ENCODE results near the gene MAMDC2. TPM values are rescaled to one million over a fixed set of nuclear protein-coding genes. Genes with fewer than 3 reads are reported as not detected.

Gene MAMDC2
- total RNA-seq, 6 experiments from 2014 or later, result 0.22 to 1.6 (median 0.37) TPM; not detected in 1

DNA sequence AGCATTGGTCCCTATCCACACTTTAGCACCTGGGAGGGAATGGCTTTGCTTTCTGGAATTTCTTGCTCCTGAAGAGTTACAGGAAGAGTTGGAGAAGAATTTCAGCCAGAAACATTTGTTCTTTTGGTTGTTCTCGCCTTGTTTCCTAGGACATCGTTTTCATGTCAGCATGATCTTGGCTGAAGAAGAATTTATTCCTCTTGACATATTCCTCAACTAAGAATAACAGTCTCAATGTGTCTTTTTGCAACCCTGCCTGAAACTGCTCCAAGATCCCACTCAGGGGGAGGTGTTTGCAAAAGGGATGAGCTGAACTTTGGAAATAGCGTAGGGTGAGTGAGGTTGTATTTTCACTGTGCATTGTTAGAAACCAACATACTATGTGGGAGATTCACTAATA, 26.1 kb downstream of the MAMDC2 start:
- no peak overlapping the region for H3K27ac ChIP-seq
- DNase-seq (no peak), ATAC-seq (no peak)
- H3K4me3 ChIP-seq, result no peak overlapping the region
- H3K9me3 ChIP-seq, result no peaks in the 10 kb centered on the region
- no peaks in the 10 kb centered on the region for H3K4me1 ChIP-seq
- TF ChIP-seq POLR2A (IDR thresholded peaks at IDR 0.05), result no peak
- TF ChIP-seq, protein P1, sequence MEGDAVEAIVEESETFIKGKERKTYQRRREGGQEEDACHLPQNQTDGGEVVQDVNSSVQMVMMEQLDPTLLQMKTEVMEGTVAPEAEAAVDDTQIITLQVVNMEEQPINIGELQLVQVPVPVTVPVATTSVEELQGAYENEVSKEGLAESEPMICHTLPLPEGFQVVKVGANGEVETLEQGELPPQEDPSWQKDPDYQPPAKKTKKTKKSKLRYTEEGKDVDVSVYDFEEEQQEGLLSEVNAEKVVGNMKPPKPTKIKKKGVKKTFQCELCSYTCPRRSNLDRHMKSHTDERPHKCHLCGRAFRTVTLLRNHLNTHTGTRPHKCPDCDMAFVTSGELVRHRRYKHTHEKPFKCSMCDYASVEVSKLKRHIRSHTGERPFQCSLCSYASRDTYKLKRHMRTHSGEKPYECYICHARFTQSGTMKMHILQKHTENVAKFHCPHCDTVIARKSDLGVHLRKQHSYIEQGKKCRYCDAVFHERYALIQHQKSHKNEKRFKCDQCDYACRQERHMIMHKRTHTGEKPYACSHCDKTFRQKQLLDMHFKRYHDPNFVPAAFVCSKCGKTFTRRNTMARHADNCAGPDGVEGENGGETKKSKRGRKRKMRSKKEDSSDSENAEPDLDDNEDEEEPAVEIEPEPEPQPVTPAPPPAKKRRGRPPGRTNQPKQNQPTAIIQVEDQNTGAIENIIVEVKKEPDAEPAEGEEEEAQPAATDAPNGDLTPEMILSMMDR (IDR thresholded peaks at IDR 0.05), result no peak
- no peaks in the 10 kb centered on the region for H3K27me3 ChIP-seq
- H3K36me3 ChIP-seq, result no peaks in the 10 kb centered on the region
- 61% methylated on average over 3 of the region's 3 CpGs for WGBS (ENCODE audit: insufficient coverage, low coverage, low lambda C conversion rate, missing lambda C conversion rate)
- intact Hi-C loops (cut with DNase I), result no loop called here

DNA sequence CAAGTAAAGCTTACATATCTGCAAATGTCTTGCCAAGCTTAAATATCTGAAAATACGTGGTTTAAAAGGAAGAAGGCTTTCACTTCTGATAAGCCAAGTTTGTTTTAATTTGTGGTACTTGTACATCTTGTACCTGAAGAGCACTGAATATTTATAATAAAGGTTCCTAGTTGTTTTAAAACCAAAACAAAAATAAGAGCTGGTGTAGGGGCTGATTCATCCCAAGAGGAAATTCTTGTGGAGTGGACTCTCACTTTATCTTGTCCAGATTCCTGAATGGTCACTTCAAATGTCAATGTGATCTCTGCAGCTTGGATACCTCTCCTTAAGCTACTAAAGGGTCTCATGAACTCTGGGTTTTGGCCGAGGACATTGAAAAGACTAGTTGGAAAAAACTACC, 29.5 kb downstream of the MAMDC2 start:
- no peaks in the 10 kb centered on the region for H3K36me3 ChIP-seq
- H3K27ac ChIP-seq, result no peak overlapping the region
- H3K4me3 ChIP-seq, result no peak overlapping the region
- H3K4me1 ChIP-seq, result no peaks in the 10 kb centered on the region
- ATAC-seq (no peak), DNase-seq (no peak)
- H3K27me3 ChIP-seq, result no peaks in the 10 kb centered on the region
- H3K9me3 ChIP-seq, result no peaks in the 10 kb centered on the region
- WGBS (ENCODE audit: insufficient coverage, low coverage, low lambda C conversion rate, missing lambda C conversion rate), result 28% methylated on average over 2 of the region's 2 CpGs
- no peak for TF ChIP-seq POLR2A (IDR thresholded peaks at IDR 0.05)
- TF ChIP-seq, protein P1 (IDR thresholded peaks at IDR 0.05), result no peak
- intact Hi-C loops (cut with DNase I), result no loop called here

DNA sequence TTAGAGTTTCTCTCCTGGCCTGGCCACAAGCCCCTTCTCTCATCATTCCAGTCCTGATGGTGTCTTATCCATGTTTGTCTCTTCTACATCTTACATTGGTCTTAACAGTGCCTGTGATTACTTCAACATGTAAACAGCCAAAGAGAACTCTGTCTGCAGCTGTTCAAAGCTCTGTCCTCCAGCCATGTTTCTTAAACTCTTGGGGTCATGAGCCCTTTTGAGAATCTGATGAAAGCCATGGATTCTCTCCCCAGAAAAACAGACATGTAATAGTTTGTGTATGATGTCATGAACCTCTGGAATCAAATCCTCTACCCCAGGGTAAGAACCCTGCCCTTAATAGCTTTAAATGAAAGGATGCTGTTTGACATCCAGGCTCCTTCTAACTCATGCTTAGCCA, 30.1 kb downstream of the MAMDC2 start:
- Histone ChIP-seq H3K4me1 (no peaks in the 10 kb centered on the region), H3K27me3 (no peaks in the 10 kb centered on the region), H3K36me3 (no peaks in the 10 kb centered on the region), H3K9me3 (no peaks in the 10 kb centered on the region), H3K27ac (no peak overlapping the region), H3K4me3 (no peak overlapping the region)
- TF ChIP-seq POLR2A (IDR thresholded peaks at IDR 0.05), result no peak
- TF ChIP-seq, protein P1 (IDR thresholded peaks at IDR 0.05), result no peak
- intact Hi-C loops (cut with DNase I), result no loop called here
- DNase-seq (no peak), ATAC-seq (no peak)

DNA sequence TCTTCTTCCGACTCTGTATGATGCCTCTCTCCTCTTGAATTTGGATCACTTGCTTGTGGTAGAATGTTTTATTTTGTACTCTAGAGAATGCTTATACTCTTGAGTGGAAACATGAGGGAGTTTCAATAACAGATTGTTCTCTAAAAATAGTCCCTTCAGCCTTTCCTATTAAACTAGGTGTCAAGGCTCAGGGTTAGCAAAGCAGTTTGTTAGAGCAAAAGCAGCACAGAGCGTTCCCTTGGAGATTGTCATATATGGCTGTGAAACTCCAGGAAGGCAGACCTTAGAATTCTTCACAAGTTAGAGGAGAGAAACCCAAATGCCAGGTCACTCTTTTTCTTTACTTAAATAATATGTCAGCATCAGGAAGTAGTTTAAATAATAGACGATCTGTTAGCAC, 33.0 kb downstream of the MAMDC2 start:
- DNase-seq (no peak), ATAC-seq (no peak)
- Histone ChIP-seq H3K36me3 (no peaks in the 10 kb centered on the region), H3K9me3 (no peaks in the 10 kb centered on the region), H3K4me3 (no peak overlapping the region), H3K27ac (no peak overlapping the region), H3K27me3 (no peaks in the 10 kb centered on the region), H3K4me1 (peaks cover 0 to 20% (median 4%) of the 10 kb centered on the region in 4 donors)
- no peak for TF ChIP-seq POLR2A (IDR thresholded peaks at IDR 0.05)
- TF ChIP-seq, protein P1 (IDR thresholded peaks at IDR 0.05), result no peak
- intact Hi-C loops (cut with DNase I), result no loop called here
- 59% methylated on average over 3 of the region's 3 CpGs for WGBS (ENCODE audit: insufficient coverage, low coverage, low lambda C conversion rate, missing lambda C conversion rate)

DNA sequence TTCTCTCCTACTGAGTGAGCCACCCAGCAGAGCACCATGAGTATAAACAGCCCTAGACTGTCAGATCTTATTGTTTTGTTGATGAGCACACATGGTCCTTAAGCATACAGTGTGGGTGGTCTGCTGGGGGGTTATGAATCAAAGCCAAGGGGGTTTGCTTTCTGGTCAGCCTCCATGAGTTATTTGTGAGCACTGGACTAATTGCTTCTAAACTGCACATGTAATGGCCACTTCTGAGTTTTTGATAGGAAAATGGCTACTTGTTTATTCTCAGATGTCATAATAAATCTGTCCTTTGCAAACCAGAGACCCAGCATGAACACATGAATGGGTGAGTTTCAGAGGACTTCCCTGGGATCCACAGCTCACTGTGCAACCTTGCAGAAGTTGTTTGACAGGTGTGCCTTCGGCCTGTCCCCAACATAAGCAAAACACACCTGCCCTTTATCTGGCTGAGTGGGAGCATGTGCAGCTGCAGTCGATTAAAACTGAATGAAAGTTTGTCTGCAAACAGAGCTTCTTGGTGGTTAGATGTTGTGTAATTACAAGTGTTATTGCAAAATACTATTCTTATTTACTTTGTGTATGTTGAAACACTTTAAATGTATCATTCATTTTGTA, 35.9 kb downstream of the MAMDC2 start:
- Histone ChIP-seq H3K4me3 (no peak overlapping the region), H3K36me3 (no peaks in the 10 kb centered on the region), H3K27me3 (no peaks in the 10 kb centered on the region), H3K27ac (no peak overlapping the region), H3K4me1 (peaks cover 0 to 20% (median 4%) of the 10 kb centered on the region in 4 donors), H3K9me3 (no peaks in the 10 kb centered on the region)
- ATAC-seq, result peak; percentile 61 to 82 (median 74)
- no peak for DNase-seq
- intact Hi-C loops (cut with DNase I), result no loop called here
- TF ChIP-seq, protein P1 (IDR thresholded peaks at IDR 0.05), result no peak
- TF ChIP-seq POLR2A (IDR thresholded peaks at IDR 0.05), result no peak
- WGBS (ENCODE audit: insufficient coverage, low coverage, low lambda C conversion rate, missing lambda C conversion rate), result 4% methylated on average over 2 of the region's 2 CpGs
